Right ventricle myocardium superior (tissue), 1 donor: ENCODE measurements around the gene BMERB1. TPM values are rescaled to one million over a fixed set of nuclear protein-coding genes. Genes with fewer than 3 reads are reported as not detected.
A peak's percentile ranks its signal among the peaks of the same experiment; 100 is the strongest.
"Not testable (repeated sequence)": the region's sequence is repeated elsewhere in the genome, so short reads cannot be mapped to it uniquely, and the experiment has no call there.

Experiments used
- ATAC-seq: fragments of 200-7000 bp; cut with Tn5 transposase; one replicate; pipeline ENCODE4 v1.9.1; 2020; ENCODE audit warnings: mild to moderate bottlenecking; ENCODE audit not compliant: poor library complexity
- DNase-seq: peaks from one replicate; pipeline ENCODE4 v3.0.0-alpha.2; 2020
- intact Hi-C: fragments of 100-400 bp; cut with DNase I; formaldehyde crosslinking; loops from one replicate; pipeline ENCODE4 v1.11.2; 2022
- long read RNA-seq: library from polyadenylated mRNA; unstranded; transcript quantifications from one replicate; pipeline ENCODE4 v2.0.0, GENCODE V29; 2021
- total RNA-seq: library from RNA; stranded (reverse); fragmentation: NEBNext Ultra II Directional; extraction: Animal tissue kit (Norgen Biotek cat#: 25700); gene quantifications from one replicate; pipeline ENCODE4 v1.2.1, GENCODE V29; 2021
- donor health status: DM: no; HTN: yes; CAD: no; lungs with severe emphysema.

The BMERB1 gene
- 71.8 TPM for total RNA-seq
- long read RNA-seq, transcript C16orf45-201 (6 exons, 2,404 nt), result major isoform, 237 of 244 reads
- long read RNA-seq, partial matches to known transcripts, result 5 of 244 reads
- long read RNA-seq, other reads (novel, unspliced or antisense), result 2 of 244 reads

DNA sequence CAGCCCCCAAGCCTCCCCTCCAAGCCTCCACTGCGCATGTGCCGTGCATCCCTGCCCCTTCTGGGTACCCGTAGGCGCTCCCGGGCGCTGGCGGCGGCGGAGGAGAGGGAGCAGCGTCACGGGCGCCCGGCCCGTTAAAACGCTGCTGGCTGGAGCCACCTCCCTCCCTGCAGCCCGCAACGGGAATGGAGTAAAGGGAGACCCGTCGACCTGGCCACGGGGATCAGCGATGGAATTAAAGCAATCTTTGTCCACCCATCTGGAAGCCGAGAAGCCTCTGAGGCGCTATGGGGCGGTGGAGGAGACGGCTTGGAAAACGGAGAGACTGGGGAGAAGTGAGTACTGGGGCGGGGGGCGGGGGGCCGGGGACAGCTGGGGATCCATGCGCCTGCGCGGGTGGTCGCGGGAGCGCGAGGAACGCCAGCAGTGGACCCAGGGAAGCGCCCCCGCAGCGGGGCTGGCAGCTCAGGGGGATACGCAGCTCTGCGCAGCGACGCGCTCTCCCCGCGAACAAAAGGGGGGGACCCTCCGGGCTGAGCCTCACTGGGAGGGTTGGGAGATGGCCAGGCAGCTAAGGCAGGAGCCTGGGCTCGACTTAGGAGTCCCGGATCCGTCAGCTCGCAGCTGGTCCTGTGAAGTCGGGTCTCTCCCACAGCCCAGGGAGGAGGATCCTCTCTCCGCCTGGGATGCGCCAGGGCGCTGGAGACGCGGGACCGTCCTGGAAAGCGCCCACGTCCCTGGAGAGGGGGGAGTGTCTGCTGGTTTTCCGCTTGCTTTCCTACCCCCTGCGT lies at the start of gene BMERB1:
Gene BMERB1, plus strand, starts transcription at position 164 of the 791 bp plus-strand sequence. Its CDS starts 66 bp downstream, at position 230.
- peak; percentile 82 for DNase-seq
- peak; percentile 97 for ATAC-seq
- intact Hi-C loops, result loop anchor here (10.0 kb wide), 1 partner anchor 110 kb away; no protein-coding TSS in a partner anchor

DNA sequence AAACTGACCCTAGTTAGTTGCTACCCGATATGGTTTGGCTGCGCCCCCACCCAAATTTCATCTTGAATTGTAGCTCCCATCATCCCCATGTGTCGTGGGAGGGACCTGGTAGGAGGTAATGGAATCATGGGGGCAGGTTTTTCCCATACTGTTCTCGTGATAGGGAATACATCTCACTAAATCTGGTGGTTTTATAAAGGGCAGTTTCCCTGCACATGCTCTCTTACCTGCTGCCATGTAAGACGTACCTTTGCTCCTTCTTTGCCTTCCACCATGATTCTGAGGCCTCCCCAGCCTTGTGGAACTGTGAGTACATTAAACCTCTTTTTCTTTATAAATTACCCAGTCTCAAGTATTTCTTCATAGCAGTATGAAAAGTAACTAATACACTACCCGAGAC lies 46.3 kb upstream of the BMERB1 start:
- ATAC-seq, intact Hi-C loops, DNase-seq: not testable (repeated sequence)

DNA sequence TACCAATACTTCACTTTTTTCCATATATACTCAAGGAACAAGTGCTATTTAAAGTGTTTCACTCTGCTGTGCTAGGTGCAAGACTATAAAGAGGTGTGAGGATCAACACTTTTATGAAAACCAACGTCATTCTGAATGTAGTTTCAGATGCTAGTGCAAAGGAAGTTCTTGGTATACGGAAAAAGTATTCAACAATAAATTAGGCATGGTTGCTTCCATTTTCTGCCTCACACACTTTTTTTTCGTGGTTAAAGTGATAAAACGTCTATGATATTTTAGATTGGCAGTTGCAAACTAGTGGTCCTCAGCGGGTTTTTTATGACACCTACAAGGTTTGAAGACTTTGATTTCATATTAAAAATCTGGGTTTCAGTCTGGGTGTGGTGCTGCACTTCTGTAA lies 44.5 kb upstream of the BMERB1 start:
- intact Hi-C loops, DNase-seq, ATAC-seq: not testable (repeated sequence)

DNA sequence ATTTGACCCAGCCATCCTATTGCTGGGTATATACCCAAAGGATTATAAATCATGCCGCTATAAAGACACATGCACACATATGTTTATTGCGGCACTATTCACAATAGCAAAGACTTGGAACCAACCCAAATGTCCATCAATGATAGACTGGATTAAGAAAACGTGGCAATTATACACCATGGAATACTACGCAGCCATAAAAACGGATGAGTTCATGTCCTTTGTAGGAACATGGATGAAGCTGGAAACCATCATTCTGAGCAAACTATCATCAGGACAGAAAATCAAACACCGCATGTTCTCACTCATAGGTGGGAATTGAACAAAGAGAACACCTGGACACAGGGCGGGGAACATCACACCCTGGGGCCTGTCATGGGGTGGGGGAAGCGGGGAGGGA lies 41.4 kb upstream of the BMERB1 start:
- DNase-seq, intact Hi-C loops, ATAC-seq: not testable (repeated sequence)

DNA sequence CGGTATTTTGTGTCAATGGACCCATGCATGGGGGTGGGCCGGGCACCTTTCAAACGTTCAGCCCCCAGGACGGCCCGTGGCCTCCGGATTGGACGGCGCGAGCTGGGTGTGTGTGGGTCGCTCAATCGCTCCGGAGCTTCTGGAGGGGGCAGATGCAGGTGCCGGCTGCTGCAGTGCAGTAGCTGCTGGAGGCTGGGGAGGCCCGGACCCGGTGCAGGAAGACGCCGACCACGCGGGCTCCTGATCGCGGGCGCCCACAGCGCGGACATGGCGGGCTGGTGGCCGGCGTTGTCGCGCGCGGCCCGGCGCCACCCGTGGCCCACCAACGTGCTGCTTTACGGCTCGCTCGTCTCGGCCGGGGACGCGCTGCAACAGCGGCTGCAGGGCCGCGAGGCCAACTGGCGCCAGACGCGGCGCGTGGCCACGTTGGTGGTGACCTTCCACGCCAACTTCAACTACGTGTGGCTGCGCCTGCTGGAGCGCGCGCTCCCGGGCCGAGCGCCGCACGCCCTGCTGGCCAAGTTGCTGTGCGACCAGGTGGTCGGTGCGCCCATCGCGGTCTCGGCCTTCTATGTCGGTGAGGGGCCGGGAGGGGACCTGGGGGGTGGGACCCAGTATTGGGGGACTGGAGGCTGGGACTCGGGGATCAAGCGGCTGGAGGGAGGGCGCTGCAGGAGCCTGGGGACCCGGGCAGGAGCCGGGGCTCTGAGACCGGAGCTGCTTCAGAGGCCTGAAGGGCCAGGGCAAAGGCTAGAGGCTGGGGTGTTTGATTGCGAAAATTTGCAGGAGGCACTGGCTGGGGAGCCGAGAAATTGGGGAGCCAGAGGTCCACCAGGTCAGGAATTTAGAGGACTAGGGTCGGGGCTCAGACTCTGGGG lies 38.5 kb upstream of the BMERB1 start, which contains the start of gene MPV17L:
Gene MPV17L, plus strand, starts transcription at position 124 of the 878 bp plus-strand sequence. Its CDS starts 144 bp downstream, at position 268.
- DNase-seq (peak; percentile 71), ATAC-seq (peak; percentile 94)
- intact Hi-C loops, result not testable (repeated sequence)

DNA sequence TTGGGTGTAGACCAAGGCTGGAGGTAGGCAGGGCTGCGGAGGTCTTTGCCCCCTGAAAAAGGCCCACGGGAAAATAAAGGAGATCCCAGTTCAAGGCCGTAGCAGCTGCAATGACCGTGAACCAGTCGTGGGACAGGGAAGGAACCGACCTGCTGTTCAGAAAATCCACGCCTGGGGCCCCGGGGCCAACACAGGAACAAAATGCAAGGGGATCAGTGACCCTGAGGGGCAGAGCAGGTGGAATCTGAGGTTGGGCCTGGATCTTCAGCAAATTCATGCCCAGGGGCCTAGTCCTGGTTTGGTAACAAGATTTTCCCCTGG lies 37.9 kb upstream of the BMERB1 start:
- DNase-seq, intact Hi-C loops, ATAC-seq: not testable (repeated sequence)

DNA sequence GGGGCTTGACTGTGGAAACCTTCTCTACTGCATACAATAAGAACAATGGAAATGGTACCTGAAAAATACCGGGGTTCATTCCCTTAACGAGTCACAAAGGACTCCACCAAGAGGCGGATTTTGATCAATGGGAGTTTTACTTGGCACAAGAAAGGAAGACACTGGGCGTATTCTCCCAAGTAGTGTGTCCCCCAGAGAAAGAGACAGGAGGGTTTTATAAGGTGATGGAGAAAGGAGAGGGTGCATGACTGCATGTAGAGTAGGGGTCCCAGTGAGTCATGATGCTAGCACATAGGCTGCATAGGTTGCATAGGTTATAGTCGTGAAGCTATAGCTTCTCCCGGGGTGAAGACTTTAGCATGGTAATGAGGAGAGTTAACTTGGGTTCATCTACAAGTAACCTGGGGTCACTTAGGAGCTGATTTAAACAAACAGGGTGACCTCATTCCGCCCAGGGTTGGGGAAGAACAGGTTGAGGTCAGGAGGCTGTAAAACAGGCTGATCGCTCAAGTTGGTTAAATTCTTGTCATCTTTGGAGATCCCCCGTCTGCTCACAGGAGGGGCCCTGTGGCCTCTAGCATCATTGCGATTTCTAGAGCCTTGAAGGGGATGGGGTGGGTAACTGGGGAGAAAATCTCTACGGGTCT lies 37.3 kb upstream of the BMERB1 start:
- ATAC-seq, result no peak
- DNase-seq, result no peak

DNA sequence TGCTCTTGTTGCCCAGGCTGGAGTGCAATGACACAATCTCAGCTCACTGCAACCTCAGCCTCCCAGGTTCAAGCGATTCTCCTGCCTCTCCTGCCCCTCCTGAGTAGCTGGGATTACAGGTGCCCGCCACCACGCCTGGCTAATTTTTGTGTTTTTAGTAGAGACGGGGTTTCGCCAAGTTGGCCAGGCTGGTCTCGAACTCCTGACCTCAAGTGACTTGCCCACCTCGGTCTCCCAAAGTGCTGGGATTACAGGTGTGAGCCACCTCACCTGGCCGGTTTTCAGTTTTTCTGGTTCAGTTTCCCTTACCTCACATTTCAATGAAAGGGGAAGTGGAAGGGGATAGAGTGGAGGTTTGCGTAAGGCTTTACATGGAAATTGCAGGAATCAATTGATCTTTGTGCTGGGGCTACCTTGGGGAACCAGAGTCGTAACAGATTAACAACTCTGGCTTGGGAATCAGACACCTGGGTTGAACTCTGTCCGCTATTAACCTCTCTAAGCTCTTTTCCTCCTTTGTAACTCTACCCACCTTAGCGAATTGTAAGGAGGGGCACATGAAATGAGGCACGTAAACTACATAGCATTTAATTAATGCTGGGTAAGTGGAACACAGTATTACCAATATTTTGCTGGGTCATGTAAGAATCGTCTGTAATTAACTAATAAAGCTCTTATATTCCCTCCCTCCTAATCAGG lies 35.6 kb upstream of the BMERB1 start:
- intact Hi-C loops, result no loop called here
- no peak for ATAC-seq
- no peak for DNase-seq

More for the DNA sequence above, 37.3 kb upstream of the BMERB1 start:
- intact Hi-C loops, result no loop called here

DNA sequence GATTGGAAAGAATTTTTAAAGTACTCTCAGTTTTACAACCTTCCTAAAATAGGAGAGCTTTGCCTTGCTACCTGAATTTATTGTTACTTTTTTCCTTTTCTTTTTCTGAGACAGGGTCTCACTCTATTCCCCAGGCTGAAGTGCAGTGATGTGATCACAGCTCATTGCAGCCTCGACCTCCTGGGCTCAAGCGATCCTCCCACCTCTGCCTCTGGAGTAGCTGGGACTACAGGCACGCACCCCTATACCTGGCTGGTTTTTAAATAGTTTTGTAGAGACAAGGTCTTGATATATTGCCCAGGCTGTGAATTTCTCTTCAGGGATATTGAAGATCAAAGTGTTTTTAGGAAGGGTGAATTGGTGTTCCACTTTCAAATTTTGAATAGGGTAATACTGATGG lies 35.1 kb upstream of the BMERB1 start:
- no peak for DNase-seq
- ATAC-seq, result no peak
- intact Hi-C loops, result no loop called here

DNA sequence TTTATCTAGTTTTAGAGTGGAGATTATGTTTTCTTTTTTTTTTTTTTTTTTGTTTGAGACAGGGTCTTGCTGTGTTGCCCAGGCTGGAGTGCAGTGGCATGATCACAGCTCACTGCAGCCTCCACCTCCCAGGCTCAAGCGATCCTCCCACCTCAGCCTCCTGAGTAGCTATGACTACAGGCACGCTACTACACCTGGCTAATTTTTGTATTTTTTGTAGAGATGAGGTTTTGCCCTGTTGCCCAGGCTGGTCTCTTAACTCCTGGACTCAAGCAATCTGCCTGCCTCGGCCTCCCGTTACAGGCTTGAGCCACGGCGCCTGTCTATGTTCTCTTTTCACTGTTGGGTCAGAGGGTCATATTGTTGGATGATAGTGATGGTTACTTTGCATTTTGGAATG lies 34.1 kb upstream of the BMERB1 start:
- not testable (repeated sequence) for DNase-seq

DNA sequence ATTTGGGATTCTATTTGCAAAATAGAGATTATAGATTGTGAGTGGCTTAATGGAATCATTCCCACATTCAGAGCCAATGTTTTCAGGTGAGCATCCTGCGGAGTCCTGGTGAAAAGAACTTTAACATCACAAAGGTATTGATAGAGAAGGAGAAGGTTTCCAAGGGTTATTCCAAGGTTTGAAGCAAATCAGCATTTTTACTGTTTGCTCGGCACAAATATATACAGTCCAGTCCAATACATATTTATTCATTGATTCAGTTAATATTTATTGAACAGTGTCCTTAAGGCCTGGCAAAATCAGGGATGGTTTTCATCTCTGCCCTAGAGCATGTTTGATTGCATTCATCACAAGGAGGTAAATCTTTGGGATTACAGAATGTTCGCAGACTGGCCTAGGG lies 32.4 kb upstream of the BMERB1 start:
- intact Hi-C loops, result no loop called here
- no peak for ATAC-seq
- no peak for DNase-seq

More for the DNA sequence above, 34.1 kb upstream of the BMERB1 start:
- intact Hi-C loops, ATAC-seq: not testable (repeated sequence)

DNA sequence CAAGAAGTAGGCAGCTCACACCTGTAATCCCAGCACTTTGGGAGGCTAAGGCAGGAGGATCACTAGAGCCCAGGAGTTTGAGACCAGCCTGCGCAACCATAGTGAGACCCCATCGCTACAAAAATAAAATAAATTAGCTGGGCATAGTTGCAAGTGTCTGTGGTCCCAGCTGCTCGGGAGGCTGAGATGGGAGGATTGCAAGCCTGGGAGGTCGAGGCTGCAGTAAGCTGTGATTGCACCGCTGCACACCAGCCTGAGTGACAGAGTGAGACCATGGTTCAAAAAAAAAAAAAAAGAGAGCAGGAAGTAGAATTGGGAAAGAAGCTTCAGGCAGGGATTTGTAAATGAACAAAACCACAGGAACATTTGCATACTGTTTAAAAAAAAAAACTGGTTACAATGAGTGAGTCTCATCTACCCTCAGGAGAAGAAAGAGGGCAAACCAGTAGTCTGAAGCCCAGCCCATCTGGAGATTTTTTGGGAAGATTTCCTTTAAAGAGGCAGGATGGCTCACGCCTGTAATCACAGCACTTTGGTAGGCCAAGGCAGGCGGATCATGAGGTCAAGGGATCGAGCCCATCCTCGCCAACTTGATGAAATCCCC lies 30.9 kb upstream of the BMERB1 start:
- ATAC-seq, result no peak

DNA sequence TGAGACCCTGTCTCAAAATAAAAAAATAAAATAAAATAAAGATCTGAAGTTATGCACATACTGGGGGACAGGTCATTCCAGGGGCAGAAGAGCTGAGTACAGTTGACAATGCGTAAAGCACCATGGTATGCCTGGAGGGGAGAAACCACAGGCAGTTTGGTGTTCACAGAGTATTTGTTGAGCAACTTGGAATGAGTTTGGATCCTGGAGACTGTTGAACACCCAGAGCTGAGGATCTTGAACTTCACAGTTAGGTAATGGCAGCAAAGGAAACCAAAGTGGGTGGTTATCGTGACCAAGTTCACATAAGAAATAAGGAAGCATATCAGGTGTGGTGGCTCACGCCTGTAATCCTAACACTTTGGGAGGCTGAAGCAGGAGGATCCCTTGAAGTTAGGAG lies 30.3 kb upstream of the BMERB1 start:
- ATAC-seq, intact Hi-C loops, DNase-seq: not testable (repeated sequence)

More for the DNA sequence above, 30.9 kb upstream of the BMERB1 start:
- DNase-seq, result no peak
- intact Hi-C loops, result no loop called here

DNA sequence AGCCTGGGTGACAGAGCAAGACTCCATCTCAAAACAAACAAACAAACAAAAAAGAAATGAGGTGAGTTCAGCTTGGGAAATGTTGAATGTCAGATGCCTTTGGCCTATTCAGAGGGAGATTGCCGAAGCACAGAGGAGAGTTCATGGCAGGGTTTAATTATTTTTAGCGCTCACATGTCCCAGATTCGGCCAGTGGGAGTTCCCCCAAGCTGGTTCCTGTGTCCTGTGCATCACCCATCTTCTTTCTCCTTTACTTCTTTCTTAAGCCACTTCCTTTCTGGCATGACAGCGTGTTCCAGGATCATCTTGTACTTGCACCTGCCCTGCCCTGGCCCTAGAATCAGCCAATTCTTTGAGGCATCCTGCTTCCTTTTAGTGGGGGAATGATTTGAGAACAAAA lies 29.6 kb upstream of the BMERB1 start:
- ATAC-seq, result peak; percentile 82
- intact Hi-C loops, result no loop called here
- no peak for DNase-seq

DNA sequence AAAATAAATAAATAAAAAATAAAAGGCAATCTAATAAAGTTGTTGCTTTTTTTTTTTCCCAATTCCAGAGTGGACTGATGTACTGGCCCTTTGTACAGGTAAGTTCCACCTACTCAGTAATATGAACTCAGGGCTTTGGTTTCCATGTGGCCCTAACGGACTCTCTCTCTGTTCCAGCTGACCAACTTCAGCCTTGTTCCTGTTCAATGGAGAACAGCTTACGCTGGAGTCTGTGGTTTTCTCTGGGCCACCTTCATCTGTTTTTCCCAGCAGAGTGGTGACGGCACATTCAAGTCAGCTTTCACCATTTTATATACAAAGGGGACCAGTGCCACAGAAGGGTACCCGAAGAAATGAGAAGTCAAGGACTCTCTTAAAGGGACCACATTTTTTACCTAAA lies 26.6 kb upstream of the BMERB1 start:
- DNase-seq, intact Hi-C loops, ATAC-seq: not testable (repeated sequence)

DNA sequence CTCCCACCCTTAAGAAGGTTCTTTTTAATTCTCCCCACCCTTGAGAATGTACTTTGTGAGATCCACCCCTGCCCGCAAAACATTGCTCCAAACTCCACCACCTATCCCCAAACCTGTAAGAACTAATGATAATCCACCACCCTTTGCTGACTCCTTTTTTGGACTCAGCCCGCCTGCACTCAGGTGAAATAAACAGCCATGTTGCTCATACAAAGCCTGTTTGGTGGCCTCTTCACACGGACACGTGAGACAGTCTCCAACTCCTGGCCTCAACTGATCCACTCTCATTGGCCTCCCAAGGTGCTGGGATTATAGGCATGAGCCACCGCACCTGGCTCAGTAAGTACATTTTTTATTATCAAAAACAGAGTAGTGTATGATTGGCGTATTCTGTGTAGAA lies 24.9 kb upstream of the BMERB1 start:
- DNase-seq, ATAC-seq, intact Hi-C loops: not testable (repeated sequence)

DNA sequence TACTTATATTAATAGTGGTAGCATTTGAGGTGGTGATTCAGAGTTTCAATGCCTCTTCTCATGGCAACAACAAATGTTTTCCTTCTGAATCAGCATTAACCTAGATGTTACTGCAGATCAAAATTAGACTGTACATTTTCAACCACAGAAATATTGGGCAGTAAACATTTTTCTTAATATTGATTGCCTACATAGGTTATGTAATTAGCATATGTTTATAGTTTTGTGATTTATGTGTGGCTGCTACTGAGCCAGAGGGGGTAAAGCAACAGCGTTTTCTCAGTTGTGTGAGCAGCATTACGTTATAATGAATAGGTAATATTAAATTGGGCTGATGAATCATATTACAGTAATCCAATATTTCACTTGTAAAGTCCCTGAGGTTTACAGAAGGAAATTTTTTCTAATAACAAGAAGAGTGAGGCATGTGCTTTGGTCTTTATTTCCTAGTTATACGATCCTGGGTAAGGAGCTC lies 18.8 kb upstream of the BMERB1 start:
- intact Hi-C loops, result no loop called here
- no peak for ATAC-seq
- DNase-seq, result no peak

DNA sequence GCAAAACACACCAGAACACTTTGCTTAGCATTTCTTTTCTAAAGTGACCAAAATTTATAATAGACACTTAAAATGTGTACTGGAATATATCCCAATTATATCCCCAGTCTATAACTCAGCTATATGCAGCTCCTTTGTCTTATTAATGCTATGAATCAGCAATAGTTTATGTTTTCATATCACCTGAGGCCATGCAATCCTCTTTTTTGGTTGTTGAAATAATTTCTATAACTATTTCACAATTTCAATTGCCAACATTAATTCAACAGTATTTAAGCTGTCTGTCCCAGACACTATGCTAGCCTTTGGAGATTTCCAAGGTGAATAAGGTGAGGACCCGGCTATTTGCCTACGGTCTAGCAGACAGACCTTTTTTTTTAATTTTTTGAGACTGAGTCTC lies 17.2 kb upstream of the BMERB1 start:
- ATAC-seq, result no peak
- no peak for DNase-seq

More for the DNA sequence above, 17.2 kb upstream of the BMERB1 start:
- intact Hi-C loops, result no loop called here
